Breast epithelium (tissue), 3 donors: ENCODE measurements around the gene IDI2.

Experiments
- POLR2A ChIP-seq: fragments of 450-650 bp; IDR thresholded peaks from one replicate; pipeline ENCODE4 v1.6.1; 2016; ENCODE audit warnings: antibody characterized with exemption, mild to moderate bottlenecking, moderate library complexity
- POLR2AphosphoS5 ChIP-seq, 3 donors: sonication (generic); formaldehyde crosslinking; IDR thresholded peaks; one replicate each; pipeline ENCODE4 v1.6.1; 2017; ENCODE audit warnings: antibody characterized with exemption in 3 of 3
- TF ChIP-seq, protein P1 (sequence below), 3 donors: fragments of 450-650 bp; IDR thresholded peaks; one replicate each; pipeline ENCODE4 v1.5.1; 2016 to 2017; ENCODE audit warnings: antibody characterized with exemption in 3 of 3, mild to moderate bottlenecking in 3 of 3, moderate library complexity in 3 of 3

DNA sequence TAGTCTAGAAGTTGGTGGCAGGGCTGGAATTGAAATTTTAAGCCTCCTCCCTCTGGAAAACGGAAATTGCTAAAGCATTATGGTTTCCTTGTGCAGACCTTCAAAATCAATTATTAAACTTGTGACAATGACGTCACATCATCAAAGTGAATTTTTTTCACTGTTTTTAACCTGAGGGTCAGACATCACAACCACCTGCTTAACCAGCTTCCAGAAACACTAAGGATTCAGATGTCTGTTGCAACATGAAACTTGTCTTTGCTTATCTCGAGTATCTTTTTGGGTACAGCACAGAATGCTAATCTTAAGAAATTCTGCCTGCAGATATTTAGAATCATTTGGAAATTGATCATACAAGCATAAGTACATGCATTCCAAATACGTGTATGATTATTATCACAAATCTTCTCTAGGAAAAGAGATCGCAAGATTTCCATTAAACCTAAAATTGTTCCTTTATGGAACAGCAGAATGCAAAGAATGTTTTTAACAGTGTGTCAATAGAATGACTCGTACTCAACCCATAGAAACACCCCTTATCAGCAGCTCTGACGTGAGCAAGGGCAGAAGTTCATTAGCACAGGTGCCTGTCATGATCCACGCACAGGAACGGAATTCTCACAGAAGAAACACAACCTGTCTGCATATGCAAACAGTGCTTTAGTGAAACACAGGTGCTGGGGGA is 41.5 kb downstream of the IDI2 start:
- TF ChIP-seq, protein P1, sequence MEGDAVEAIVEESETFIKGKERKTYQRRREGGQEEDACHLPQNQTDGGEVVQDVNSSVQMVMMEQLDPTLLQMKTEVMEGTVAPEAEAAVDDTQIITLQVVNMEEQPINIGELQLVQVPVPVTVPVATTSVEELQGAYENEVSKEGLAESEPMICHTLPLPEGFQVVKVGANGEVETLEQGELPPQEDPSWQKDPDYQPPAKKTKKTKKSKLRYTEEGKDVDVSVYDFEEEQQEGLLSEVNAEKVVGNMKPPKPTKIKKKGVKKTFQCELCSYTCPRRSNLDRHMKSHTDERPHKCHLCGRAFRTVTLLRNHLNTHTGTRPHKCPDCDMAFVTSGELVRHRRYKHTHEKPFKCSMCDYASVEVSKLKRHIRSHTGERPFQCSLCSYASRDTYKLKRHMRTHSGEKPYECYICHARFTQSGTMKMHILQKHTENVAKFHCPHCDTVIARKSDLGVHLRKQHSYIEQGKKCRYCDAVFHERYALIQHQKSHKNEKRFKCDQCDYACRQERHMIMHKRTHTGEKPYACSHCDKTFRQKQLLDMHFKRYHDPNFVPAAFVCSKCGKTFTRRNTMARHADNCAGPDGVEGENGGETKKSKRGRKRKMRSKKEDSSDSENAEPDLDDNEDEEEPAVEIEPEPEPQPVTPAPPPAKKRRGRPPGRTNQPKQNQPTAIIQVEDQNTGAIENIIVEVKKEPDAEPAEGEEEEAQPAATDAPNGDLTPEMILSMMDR (IDR thresholded peaks at IDR 0.05) = no peak
- TF ChIP-seq POLR2A (no peak), POLR2AphosphoS5 (IDR thresholded peaks at IDR 0.05) (no peak)
